HG02678 (cell line): ENCODE measurements around the gene HP.
"Not testable (repeated sequence)": the region's sequence is repeated elsewhere in the genome, so short reads cannot be mapped to it uniquely, and the experiment has no call there.

Source experiments
- ATAC-seq: cut with Tn5 transposase; IDR thresholded peaks from one replicate; pipeline ENCODE4 v1.9.1; 2021; ENCODE audit warnings: mild to moderate bottlenecking, moderate library complexity; ENCODE audit not compliant: unreplicated experiment

Gene HP

DNA sequence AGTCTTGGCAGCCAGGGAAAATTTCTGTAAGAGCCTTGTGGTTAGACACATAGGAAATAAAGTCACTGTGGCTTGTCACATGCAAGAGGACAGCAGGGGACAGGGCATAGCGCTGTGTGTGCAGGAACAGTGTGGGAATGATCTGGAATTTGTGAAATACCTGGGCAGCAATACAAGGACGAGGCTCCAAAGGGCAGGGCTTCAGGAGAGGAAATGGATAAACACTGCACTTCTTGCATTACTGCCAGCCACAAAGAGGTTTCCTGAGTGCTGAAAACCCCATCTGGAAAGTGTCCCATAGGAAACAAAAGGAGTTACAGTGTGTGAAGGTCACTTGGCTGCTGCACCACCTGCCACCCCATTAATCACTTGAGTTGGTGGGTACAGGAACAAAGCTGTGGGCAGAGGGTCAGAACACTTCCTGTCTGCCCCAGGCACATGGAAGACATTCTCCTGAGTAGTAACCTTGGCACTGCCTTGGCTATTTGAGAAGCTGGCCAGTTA lies 12.1 kb upstream of the HP start:
- ATAC-seq = no peak

DNA sequence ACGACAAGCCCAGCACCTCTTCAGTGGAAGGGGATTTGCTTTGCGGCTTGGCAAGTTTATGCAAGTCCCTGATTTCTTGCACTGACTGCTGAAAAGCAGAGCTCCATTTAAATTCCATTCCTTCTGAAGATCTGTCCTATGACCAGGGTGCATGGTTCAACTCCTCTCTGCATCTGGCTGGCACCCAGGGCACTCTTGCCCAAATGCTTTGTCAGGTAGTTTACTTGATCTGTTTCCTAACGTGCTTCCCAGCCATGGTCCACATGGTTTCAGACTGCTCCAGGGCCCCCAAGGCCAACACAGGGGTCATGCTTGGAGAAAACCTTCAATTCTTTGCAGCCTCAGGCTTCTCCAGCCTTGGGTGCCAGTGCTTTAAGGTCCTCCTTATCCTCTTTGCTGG lies 11.2 kb upstream of the HP start:
- no peak for ATAC-seq

DNA sequence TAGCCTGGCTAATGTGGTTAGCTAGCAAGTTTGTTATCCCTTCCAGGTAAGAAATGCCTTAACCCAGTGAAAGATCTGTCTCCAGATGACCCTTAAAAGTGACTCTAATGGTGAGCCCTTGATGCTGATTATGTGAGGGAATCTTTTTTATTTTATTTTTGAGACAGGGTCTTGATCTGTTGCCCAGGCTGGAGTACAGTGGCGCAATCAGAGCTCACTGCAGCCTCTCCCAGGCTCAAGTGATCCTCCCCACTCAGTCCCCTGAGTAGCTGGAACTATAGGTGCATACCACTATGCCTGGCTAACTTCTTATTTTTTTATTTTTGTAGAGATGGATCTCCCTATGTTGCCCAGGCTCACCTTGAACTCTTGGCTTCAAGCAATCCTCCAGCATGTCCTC lies 10.8 kb upstream of the HP start:
- ATAC-seq = no peak

DNA sequence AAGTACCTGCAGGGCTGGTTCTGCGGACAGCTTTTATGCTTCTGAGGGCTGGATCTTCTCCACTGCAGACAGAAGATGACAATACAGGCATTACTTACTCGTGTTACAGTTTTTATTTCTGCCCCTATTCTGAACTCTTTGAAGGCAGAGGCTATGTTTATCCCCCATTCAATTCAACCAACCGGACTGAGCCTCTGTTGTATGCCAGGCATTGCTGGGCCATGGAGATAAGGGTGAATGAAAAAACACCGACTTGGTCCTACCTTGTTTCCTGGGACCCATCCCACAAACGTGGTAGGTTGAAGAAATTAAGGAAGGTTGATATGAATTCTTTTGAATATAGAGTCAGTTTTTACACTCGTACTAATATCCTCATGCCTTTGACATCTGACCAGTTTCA lies 10.0 kb upstream of the HP start:
- no peak for ATAC-seq

DNA sequence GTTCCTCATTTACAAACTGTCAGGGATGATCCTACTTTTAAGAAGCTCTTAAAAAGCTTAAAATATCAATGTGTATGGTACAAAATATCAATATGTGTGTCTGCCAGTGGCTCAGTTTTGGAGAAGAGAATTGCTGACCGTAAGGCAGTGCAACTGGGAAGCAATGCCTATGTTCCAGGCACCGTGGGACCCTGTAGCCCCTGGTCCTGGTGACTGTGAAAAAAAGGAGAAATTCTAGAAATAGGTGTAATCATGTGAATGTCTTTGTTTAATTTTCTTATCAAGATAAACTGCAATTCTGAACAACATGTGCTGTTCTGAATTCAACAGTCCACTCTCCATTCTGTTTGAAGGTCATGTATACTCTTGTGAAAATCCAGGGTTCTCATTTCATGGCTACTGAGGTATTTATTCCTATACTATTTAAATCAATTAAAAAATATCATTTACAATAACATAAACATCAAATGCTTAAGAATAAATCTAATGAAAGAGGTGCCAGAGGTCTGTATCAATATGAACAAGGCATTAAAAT lies 9.4 kb upstream of the HP start:
- ATAC-seq = no peak

DNA sequence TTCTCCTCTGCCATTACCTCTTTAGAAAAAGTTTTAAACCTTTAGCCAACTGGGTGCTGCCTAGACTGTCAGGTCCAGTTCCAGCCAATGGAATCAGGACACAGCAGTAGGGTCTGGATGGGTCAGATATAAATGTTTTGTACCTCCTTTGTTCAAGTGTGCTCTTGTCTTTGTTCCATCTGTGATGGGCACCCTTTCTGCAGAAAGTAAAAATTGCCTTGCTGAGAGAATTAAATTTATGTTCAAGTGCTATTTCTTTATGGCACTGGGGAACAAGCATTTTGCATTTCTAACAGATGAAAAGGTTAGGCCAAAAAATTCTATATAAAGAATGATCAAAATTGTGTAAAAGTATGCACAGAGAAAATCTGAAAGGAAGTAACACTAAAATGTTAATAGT lies 5.2 kb upstream of the HP start:
- ATAC-seq = no peak

DNA sequence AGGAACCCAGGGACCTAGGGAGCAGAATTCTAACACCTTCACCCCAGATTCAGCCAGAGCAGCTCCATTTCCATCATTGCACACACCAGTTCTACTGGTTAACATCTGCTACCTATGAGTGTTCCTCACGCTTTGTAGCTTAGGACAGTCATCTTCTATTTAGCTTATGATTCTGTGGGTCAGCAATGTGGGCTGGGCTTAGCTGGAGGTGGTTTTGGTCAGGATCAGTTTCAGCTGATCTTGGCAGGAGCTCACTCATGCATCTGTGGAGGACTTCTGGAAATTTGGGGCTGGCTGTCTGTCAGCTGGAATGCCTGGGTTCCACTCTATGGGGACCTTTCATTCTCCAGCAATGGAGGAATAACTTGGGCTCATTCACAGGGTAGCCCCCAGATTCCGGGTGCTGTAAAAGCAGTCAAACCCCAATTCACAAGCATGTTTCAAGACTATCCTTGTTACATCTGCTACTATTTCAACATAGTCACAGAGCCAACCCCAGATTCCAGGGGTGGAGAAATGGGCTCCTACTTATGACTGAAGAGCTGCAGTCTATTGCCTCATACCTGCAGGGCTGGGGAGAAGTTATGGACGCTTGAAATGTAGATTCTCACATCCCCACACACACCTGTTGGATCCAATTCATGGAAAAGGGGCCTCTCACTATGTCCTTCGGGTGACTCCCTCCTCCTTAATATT lies 3.4 kb upstream of the HP start:
- ATAC-seq = no peak

DNA sequence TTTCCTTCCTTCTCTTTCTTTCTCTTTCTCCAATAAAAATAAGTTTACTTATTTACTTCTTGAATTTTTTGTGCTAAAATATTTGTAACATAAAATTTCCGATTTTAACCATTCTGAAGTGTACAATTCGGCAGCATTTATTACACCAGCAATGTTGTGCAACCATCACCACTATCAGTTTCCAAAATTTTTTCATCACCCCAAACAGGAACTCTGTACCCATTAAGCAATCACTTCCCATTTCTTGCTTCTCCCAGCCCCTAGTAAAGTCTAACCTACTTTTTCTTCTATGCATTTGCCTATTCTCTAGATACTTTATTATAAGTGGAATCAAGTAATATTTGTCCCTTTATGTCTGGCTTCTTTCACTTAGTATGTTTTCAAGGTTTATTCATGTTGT lies 2.5 kb upstream of the HP start:
- no peak for ATAC-seq

DNA sequence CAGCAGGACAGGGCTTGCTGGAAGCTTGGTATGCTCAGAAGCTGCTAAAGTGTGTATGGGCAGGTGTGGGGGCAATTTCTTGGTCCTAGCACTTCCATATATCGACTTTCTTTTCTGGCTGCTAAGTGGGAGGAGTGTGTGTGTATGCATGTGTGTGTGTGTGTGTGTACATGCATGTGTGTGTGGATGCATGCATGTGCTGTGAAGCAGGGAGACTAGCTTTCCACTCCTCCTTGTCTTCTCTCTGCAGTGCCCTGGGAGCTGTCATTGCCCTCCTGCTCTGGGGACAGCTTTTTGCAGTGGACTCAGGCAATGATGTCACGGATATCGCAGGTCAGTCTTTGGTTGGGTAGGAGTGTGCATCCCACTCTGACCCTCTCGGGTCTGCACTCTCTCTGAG lies 1.6 kb downstream of the HP start:
- ATAC-seq = no peak

DNA sequence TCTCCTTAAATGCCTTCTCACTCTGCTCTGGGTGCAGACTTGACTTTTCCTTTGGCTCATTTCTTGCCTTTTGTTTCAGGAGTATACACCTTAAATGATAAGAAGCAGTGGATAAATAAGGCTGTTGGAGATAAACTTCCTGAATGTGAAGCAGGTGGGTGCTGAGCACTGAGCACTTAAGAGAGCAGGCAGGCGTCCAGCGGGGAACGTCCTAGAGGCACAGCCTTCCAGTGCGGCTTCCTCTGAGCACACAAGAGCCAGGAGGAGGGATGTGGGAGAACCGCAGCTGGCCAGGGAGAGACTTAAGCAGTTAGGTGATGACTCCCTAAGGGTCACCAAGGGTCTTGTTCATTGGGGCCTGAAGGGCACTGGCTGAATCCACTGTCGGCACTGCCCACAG lies 3.0 kb downstream of the HP start:
- ATAC-seq = not testable (repeated sequence)

DNA sequence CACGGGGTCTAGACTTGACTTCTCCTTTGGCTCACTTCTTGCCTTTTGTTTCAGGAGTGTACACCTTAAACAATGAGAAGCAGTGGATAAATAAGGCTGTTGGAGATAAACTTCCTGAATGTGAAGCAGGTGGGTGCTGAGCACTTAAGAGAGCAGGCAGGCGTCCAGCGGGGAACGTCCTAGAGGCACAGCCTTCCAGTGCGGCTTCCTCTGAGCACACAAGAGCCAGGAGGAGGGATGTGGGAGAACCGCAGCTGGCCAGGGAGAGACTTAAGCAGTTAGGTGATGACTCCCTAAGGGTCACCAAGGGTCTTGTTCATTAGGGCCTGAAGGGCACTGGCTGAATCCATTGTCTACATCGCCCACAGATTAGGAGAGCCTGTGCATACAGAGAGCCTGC lies 4.8 kb downstream of the HP start:
- not testable (repeated sequence) for ATAC-seq

DNA sequence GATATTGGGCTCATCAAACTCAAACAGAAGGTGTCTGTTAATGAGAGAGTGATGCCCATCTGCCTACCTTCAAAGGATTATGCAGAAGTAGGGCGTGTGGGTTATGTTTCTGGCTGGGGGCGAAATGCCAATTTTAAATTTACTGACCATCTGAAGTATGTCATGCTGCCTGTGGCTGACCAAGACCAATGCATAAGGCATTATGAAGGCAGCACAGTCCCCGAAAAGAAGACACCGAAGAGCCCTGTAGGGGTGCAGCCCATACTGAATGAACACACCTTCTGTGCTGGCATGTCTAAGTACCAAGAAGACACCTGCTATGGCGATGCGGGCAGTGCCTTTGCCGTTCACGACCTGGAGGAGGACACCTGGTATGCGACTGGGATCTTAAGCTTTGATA lies 6.1 kb downstream of the HP start:
- no peak for ATAC-seq

DNA sequence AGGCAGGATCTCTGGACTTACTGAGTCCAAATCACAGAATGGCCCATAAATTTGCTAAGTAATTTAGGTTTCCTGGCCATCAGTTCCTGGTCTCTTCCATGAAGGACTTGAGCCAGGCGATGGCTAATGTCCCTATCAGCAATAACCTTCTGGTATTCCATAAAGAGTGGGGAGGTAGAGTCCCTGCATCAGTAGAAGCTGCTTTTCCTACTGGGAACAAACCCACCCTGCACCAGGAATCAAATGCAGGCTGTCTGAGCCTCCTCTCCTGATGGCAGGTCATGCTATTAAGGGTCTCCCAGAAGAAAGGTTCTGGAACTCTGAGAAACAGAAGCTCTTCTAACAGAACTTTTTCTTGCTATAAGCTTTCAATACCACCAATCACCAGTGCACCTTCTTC lies 7.3 kb downstream of the HP start:
- no peak for ATAC-seq

DNA sequence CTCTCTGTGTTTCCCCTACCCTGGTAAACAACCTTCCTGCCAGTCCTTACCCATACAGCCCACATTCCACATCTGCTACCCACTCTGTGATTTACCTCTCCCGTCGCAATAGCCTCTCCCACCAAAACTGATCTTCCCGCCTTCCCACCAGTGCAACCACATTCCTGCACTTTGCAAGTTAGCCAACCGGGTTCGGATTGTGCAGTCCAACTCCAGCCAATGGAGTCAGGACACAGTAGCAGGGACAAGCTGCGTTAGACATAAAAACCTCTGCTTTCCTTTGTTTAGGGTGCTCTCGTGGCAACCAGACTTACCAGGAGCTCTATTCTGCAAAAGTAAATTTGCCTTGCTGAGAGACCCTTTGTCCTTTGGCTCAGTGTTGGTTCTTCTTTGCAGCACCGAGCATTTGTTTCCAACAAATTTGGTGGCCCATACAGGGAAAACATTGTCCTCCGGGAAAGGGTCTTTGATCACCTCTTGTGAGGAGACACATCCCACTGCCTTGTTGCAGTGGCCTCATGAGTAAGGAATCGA lies 10.1 kb downstream of the HP start:
- ATAC-seq = no peak

DNA sequence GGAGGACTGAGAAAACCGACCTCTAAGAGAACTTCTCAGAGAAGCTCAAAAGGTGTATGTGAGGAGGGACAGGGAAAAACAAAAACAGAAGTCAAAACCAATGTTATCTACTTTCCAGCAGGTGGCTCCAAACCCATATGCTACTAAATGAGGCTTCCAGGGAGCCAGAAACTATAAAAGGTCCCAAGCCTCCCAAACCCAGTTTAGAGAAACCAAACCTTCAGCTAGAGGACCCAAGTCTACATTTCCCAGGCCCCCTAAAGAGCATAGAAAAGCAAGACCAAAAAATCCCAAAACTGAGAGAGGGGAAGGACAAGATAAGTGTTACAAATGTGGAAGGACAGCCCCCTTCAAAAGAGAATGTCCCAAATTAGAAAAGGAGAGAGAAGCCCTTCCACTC lies 12.4 kb downstream of the HP start:
- ATAC-seq = no peak

DNA sequence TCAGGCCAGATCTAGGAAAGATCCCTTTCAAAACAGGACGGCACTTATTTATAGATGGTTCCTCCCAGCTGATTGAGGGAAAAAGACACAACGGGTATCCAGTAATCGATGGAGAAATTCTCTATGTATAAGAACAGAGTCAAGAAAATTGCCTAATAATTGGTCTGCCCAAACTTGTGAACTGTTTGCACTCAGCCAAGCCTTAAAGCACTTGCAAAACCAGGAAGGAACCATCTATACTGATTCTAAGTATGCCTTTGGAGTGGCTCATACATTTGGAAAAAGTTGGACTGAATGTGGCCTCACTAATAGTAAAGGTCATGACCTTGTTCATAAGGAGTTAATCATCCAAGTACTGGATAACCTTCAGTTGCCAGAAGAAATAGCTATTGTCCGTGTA lies 14.6 kb downstream of the HP start:
- no peak for ATAC-seq

DNA sequence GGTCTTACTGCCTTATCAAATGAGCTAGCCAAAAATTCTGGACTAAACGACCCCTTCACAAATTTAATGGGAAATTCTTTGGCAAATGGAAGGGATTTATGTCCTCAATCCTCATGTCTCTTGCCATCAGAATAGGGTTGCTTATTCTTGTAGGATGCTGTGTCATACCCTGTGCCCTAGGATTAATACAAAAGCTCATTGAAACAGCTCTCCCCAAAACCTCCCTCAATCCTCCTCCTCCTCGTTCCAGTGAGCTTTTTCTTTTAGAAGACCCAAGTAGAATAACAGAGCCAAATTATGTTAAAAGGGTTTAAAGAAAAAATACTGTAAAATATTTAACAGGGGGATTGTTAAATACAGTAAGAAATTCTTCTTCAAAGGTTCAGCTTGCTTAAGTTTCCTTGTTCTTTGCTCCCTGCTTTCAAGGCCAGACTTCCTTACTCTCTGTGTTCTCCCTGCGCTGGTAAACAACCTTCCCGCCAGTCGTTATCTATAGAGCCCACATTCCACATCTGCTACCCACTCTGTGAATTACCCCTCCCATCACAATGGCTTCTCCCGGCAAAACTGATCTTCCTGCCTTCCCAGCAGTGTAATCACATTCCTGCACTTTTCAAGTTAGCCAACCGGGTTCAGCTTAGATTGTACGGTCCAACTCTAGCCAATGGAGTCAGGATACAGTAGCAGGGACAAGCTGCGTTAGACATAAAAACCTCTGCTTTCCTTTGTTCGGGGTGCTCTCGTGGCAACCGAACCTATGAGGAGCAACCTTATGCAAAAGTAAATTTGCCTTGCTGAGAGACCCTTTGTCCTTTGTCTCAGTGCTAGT lies 18.4 kb downstream of the HP start:
- no peak for ATAC-seq

DNA sequence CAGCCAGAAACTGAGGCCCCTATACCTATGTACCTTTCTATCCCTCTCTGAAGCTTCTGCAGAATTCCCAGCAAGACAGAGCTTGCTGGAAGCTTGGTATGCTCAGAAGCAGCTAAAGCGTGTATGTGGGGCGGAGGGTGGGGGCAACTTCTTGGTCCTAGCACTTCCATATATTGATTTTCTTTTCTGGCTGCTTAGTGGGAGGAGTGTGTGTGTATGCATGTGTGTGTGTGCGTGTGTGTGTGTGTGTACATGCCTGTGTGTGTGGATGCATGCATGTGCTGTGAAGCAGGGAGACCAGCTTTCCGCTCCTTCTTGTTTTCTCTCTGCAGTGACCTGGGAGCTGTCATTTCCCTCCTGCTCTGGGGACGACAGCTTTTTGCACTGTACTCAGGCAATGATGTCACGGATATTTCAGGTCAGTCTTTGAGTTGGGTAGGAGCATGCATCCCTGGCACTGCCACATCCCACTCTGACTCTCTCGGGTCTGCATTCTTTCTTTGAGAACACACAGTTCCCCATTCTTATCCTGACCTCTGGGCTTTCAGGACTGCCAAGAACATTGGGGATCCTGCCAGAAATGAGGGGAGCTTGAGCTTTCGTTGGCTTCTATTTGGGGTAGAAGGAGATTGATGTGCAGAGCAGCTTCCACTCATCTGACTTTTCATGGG lies 19.4 kb downstream of the HP start:
- no peak for ATAC-seq

DNA sequence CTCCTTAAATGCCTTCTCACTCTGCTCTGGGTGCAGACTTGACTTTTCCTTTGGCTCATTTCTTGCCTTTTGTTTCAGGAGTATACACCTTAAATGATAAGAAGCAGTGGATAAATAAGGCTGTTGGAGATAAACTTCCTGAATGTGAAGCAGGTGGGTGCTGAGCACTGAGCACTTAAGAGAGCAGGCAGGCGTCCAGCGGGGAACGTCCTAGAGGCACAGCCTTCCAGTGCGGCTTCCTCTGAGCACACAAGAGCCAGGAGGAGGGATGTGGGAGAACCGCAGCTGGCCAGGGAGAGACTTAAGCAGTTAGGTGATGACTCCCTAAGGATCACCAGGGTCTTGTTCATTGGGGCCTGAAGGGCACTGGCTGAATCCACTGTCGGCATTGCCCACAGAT lies 20.8 kb downstream of the HP start:
- not testable (repeated sequence) for ATAC-seq

DNA sequence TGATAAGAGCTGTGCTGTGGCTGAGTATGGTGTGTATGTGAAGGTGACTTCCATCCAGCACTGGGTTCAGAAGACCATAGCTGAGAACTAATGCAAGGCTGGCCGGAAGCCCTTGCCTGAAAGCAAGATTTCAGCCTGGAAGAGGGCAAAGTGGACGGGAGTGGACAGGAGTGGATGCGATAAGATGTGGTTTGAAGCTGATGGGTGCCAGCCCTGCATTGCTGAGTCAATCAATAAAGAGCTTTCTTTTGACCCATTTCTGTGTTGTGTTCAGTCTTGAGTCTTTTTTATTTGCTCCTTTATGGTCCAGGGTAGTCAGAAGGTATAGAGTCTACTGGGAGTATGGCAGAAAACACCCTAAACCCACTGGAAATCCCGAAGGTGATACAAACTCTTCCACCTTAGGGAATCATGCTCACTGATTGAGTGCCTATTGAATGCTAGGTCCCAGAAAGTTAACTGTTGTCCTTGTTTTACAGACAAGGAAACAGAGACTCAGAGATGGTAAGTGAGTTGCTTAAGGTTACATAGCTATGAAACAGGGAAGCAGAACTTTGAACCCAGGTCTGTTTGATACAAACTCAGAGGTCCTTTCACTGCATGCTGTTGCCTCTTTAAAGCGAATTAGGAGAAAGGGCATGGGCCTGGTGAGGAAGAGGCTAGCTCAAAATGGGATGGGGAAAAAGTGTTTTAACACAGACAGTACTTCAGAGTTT lies 22.8 kb downstream of the HP start:
- not testable (repeated sequence) for ATAC-seq
